Colonic mucosa (tissue), 4 donors: ENCODE data around the gene RABEP2. TPM values are rescaled to one million over a fixed set of nuclear protein-coding genes. Genes with fewer than 3 reads are reported as not detected.

Experiments used
- DNase-seq: peaks from one replicate; pipeline ENCODE4 v3.0.0-alpha.2; 2020
- H3K27ac ChIP-seq: fragments of 200-600 bp; one replicate; pipeline ENCODE4 v1.8.0; 2021
- H3K27me3 ChIP-seq: fragments of 200-600 bp; one replicate; pipeline ENCODE4 v1.8.0; 2021
- H3K36me3 ChIP-seq: fragments of 200-600 bp; one replicate; pipeline ENCODE4 v1.8.0; 2021
- H3K4me1 ChIP-seq: fragments of 200-600 bp; one replicate; pipeline ENCODE4 v1.8.0; 2021; ENCODE audit warnings: mild to moderate bottlenecking
- H3K4me3 ChIP-seq: fragments of 200-600 bp; one replicate; pipeline ENCODE4 v1.8.0; 2021
- H3K9ac ChIP-seq, 2 donors: one replicate each; pipeline ENCODE4 v1.7.0; 2013; ENCODE audit warnings: control low read depth in 2 of 2, low read depth in 2 of 2, low read length in 2 of 2
- H3K9me3 ChIP-seq: fragments of 200-600 bp; one replicate; pipeline ENCODE4 v1.8.0; 2021
- intact Hi-C: fragments of 100-400 bp; cut with DNase I; formaldehyde crosslinking; loops from one replicate; pipeline ENCODE4 v1.14.1; 2022
- total RNA-seq, 2 donors: library from RNA; stranded (reverse); fragmentation: NEBNext Ultra II Directional in 1 of 2; extraction: Animal tissue kit (Norgen Biotek cat#: 25700) in 1 of 2; gene quantifications; one replicate each; pipeline ENCODE4 v1.2.1, GENCODE V29; 2021
- TF ChIP-seq, protein P1 (sequence below): fragments of 200-600 bp; IDR thresholded peaks from one replicate; pipeline ENCODE4 v1.8.0; 2022; ENCODE audit warnings: antibody characterized with exemption, mild to moderate bottlenecking
- donor health status: healthy.
- donor health status: DM: no; HTN: no; CAD: no.
- donor health status: DM: no; HTN: no; CAD: no.

Gene RABEP2
- total RNA-seq, 2 donors from 2014 or later, result 24.5 to 47.4 TPM

DNA sequence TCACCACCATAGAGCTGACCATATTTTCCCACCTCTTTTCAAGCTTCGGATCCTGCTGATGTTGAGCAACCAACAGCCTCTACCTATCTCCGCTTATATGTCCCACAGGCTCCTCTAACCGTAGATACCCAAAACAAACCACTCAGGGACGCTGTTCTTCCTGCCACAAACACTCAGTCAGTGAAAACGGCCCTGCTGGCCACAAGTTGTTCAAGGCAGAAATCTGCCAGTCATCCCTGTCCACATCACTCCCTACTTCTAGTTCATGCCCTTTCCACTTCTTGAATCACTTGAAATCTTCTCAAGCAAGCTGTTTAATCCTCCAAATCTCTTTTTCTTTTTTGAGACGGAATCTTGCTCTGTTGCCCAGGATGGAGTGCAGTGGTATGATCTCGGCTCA lies 7.9 kb downstream of the RABEP2 start:
- Histone ChIP-seq H3K4me3 (no peak overlapping the region), H3K9ac (no peak overlapping the region), H3K4me1 (no peaks in the 10 kb centered on the region), H3K27ac (no peak overlapping the region), H3K36me3 (peaks cover 16% of the 10 kb centered on the region), H3K27me3 (no peaks in the 10 kb centered on the region), H3K9me3 (no peaks in the 10 kb centered on the region)
- DNase-seq, result no peak
- TF ChIP-seq, protein P1, sequence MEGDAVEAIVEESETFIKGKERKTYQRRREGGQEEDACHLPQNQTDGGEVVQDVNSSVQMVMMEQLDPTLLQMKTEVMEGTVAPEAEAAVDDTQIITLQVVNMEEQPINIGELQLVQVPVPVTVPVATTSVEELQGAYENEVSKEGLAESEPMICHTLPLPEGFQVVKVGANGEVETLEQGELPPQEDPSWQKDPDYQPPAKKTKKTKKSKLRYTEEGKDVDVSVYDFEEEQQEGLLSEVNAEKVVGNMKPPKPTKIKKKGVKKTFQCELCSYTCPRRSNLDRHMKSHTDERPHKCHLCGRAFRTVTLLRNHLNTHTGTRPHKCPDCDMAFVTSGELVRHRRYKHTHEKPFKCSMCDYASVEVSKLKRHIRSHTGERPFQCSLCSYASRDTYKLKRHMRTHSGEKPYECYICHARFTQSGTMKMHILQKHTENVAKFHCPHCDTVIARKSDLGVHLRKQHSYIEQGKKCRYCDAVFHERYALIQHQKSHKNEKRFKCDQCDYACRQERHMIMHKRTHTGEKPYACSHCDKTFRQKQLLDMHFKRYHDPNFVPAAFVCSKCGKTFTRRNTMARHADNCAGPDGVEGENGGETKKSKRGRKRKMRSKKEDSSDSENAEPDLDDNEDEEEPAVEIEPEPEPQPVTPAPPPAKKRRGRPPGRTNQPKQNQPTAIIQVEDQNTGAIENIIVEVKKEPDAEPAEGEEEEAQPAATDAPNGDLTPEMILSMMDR, result no peak
- intact Hi-C loops, result no loop called here

DNA sequence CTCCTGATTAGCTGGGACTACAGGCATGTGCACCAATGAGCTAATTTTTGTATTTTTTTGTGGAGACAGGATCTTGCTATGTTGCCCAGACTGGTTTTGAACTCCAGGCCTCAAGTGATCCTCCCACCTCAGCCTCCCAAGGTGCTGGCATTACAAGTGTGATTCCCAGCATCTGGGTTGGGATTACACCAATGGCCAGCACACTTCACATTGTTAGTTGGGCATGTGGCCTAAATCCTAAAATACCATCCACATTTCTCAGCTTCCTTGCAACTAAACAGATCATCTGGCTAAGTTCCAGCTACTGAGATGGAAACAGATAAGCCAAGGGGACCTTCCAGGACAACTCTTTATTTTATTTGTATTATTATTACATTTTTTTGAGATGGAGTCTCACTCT lies 9.9 kb downstream of the RABEP2 start:
- H3K9ac ChIP-seq, result no peak overlapping the region
- DNase-seq, result no peak
- intact Hi-C loops, result no loop called here
- no peak overlapping the region for H3K4me3 ChIP-seq
- H3K27ac ChIP-seq, result no peak overlapping the region
- no peaks in the 10 kb centered on the region for H3K4me1 ChIP-seq
- TF ChIP-seq, protein P1, result no peak
- H3K27me3 ChIP-seq, result no peaks in the 10 kb centered on the region
- H3K9me3 ChIP-seq, result no peaks in the 10 kb centered on the region
- H3K36me3 ChIP-seq, result peaks cover 16% of the 10 kb centered on the region

DNA sequence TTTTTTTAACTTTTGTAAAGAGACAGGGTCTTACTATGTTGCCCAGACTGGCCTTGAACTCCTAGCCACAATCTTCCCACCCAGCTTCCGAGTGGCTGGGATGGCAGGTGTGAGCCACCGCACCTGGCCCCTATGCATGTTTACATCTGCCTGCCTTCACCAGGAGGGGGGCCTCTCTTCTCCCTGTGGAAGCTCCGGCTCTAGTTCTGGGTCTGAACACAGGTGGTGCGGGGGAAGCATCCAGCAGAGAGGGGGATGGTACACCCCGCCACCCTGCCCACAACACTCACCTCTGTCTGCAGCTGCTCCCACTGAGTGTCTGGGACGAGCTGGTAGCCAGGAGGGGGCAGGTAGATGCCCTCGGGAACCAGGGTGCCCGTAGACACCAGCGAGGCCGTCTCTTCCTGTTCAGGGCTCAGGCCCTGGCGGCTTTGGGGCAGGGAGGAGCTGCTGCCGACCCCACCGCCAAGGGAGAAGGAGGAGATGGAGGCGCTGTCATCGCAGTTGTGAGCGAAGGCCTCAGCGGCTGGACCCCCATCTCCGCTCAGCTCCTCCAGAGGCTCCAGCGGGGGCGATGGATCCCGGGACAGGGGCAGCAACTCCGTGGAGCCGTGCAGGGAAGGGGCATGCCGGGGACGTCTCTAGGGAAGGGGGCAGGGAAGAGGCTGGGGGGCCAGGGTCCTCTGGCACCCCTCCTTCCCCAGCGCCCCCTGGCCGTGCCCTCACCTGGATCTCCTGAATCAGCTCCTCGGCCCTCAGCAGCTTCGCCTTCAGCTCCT lies 10.9 kb downstream of the RABEP2 start:
- H3K27me3 ChIP-seq, result no peaks in the 10 kb centered on the region
- no peaks in the 10 kb centered on the region for H3K9me3 ChIP-seq
- no peaks in the 10 kb centered on the region for H3K4me1 ChIP-seq
- DNase-seq, result no peak
- intact Hi-C loops, result no loop called here
- H3K36me3 ChIP-seq, result peaks cover 16% of the 10 kb centered on the region
- no peak overlapping the region for H3K4me3 ChIP-seq
- H3K27ac ChIP-seq, result no peak overlapping the region
- no peak overlapping the region for H3K9ac ChIP-seq
- TF ChIP-seq, protein P1, result no peak

DNA sequence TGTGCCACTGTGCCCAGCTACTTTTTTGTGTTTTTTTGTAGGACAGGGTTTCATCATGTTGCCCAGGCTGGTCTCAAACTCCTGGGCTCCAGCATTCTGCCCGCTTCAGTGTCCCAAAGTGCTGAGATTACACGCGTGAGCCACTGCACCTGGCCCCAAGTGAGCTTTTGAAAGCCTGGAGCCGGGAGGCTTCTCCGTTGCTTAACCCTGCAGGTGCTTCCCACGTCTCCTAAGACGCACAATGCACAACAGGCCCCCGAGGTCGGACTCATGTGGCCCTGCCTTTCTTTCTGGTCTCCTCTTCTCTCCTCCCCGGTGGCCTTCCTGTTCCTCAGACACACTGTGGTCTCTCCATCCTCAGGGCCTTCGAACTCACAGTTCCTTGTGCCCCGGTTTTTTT lies 12.5 kb downstream of the RABEP2 start:
- Histone ChIP-seq H3K9ac (no peak overlapping the region), H3K27ac (no peak overlapping the region), H3K9me3 (no peaks in the 10 kb centered on the region), H3K4me3 (no peak overlapping the region), H3K27me3 (no peaks in the 10 kb centered on the region), H3K4me1 (no peaks in the 10 kb centered on the region), H3K36me3 (peaks cover 16% of the 10 kb centered on the region)
- DNase-seq, result no peak
- intact Hi-C loops, result no loop called here
- TF ChIP-seq, protein P1, result no peak

DNA sequence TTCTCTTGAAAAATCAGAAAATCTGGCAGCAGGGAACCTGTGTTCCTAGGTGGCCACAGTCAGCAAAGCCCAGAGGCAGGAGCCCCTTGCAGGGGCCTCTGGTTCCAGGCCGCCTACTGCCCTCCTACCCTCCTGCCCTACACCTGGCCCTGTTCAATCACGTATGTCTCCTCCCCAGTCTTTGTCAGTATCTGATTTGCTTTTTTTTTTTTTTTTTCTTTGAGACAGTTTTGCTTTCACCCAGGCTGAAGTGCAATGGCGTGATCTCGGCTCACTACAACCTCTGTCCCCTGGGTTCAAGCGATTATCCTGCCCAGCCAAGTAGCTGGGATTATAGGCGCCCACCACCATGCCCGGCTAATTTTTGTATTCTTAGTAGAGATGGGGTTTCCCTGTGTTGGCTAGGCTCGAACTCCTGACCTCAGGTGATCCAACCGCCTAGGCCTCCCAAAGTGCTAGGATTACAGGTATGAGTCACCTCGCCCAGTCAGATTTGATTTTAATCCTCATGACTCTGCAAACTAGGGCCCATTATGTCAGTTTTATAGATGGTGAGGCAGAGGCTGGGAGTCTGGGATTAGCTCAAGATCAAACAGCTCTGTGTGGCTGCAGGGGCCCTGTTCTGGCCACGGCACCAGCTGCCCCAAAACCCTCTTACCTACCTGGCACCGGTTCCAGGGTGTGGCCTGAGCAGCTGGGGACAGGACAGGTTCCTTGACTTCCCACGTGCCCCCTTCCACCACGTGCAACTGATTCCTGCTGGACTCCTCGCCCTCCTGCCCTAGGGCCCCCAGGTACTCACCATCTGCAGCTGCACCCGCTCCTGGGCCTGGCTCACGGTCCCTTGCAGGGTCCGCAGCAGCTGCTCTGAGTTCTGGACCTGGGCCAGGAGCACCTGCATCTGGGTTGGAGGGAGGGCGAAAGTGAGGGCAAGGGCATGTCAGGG lies 14.7 kb downstream of the RABEP2 start:
- intact Hi-C loops, result no loop called here
- Histone ChIP-seq H3K27me3 (no peaks in the 10 kb centered on the region), H3K36me3 (peaks cover 9% of the 10 kb centered on the region), H3K27ac (peak overlapping the region; percentile 12), H3K9me3 (no peaks in the 10 kb centered on the region), H3K9ac (peak overlapping the region in 1 of 2 donors; percentile 46), H3K4me3 (no peak overlapping the region), H3K4me1 (no peaks in the 10 kb centered on the region)
- DNase-seq, result peak; percentile 72
- TF ChIP-seq, protein P1, result no peak
